Measurements from ENCODE around the gene TCF7L1.

- TF ChIP-seq EZH2 (IDR thresholded peaks at IDR 0.05; ENCODE audit: low read length): no peak
- TF ChIP-seq CTCF (optimal IDR thresholded peaks at IDR 0.05 in 1 of 3, IDR thresholded peaks at IDR 0.05 in 1 of 3, conservative IDR thresholded peaks at IDR 0.05 in 1 of 3; ENCODE audit: extremely low read depth in 1 of 3, insufficient read depth in 2 of 3, low read length in 3 of 3): no peak
Observed at GRCh38 chr2:85253890-85254289, 120.7 kb downstream of the TCF7L1 start.

Data from keratinocyte (primary cell).